DMS153 treated with DMSO at 0.1 percent for 48 hours (cell line): ENCODE measurements around the gene TM9SF3.

Source experiments
- DNase-seq: peaks from one replicate; lab custom pipeline; 2025; ENCODE audit not compliant: unreplicated experiment; lab: John Stamatoyannopoulos, UW

Gene TM9SF3

GRCh38 chr10:96586419-96587263 is at the start of gene TM9SF3:
Gene TM9SF3 (minus strand): TSS chr10:96587012. CDS start chr10:96586835, 177 bp downstream.
- DNase-seq: peak; percentile 45

DNA sequence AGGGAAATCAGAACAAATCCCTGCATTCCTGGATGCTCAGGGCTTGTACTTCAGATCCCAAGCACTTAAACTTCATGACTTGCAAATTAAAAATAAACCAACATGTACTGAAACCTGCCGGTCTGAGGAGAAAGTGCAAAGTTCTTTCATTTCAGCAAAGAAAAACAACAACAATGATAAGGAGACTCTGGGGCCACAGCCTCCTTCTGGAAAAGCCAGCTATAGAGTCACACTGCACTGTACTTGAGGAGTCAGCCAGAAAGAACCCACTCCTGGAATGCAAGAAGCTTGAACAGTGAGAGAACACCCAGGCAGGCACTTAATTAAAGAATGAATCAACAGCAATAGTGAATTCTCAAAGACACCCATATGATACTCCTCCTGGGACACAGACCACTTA is 49.7 kb upstream of the TM9SF3 start:
- DNase-seq: no peak

GRCh38 chr10:96632974-96633710 is 46.3 kb upstream of the TM9SF3 start:
- peak; percentile 52 for DNase-seq

- no peak for DNase-seq
Observed at GRCh38 chr10:96627292-96627691, 40.5 kb upstream of the TM9SF3 start.

DNA sequence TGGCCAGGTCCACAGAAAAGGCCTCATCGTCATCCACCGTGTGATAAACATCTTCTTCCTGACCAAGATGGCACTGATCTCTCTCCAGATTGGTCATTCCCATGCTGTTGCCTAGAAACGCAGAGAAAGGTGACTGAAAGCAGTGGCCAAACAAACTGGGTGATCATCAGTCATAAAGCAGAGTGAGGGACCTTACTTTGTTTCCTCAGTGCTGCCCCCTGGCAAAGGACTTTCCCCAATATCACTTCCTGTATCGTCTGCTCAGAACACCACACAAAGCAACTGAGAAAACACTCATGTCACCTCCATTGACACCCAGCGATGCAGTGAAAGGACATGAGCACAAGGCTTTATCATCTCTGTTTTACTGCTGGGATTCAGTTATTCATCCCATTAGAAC is 40.0 kb upstream of the TM9SF3 start:
- no peak for DNase-seq

DNA sequence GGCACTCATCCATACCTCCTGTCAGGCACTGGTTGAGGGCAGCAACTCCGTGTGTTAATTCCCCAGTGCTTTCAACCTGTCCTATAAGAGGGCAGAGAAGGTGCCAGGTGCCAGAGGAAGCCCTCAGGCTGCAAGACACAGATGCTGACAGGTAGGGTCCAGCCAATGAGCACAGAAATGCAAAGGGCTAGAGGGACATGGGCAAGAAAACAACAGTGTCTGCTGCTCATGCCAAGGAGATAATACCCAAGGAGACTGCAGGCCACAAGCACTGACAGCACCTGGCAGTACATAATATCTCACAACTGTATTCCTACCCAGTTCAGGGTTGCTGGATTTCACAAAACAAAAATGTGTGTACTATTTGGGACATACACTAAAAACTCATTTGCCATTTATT is 38.4 kb upstream of the TM9SF3 start:
- DNase-seq: no peak

DNA sequence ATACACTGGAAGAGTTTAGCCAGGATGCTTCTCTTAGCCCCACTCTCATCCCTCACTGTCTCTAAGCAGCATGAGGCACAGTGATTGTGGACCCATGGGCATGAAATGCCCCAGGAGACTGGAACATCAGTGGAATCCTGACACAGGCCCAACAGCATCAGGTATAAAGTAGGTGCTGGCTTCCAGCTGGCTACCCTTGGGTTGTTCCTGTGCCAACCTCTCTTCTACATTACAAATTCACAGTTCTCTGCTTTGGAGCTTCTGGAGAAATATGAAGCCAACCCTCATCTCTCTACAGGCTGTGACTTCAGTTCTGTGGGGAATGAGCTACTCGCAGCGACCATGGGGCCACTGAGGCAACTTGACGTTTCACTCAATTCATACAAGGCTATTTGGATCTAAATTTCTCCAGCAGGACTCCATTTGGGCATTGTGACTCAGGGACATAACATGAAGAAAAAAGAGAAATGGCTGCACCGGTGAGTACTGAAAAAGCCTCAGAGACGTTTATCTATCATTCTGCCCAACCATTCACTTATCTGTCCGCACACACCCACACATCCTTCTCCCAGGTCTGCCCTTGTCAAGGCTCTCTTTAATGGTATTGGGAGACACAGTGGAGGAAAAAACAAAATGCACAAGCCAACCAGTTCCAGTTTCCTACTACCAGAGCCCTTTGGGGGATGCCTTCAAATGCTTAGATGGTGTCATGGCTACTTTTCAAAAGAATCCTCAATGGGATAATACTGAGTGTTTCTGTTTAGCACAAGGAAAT is 35.4 kb upstream of the TM9SF3 start:
- DNase-seq: no peak

DNA sequence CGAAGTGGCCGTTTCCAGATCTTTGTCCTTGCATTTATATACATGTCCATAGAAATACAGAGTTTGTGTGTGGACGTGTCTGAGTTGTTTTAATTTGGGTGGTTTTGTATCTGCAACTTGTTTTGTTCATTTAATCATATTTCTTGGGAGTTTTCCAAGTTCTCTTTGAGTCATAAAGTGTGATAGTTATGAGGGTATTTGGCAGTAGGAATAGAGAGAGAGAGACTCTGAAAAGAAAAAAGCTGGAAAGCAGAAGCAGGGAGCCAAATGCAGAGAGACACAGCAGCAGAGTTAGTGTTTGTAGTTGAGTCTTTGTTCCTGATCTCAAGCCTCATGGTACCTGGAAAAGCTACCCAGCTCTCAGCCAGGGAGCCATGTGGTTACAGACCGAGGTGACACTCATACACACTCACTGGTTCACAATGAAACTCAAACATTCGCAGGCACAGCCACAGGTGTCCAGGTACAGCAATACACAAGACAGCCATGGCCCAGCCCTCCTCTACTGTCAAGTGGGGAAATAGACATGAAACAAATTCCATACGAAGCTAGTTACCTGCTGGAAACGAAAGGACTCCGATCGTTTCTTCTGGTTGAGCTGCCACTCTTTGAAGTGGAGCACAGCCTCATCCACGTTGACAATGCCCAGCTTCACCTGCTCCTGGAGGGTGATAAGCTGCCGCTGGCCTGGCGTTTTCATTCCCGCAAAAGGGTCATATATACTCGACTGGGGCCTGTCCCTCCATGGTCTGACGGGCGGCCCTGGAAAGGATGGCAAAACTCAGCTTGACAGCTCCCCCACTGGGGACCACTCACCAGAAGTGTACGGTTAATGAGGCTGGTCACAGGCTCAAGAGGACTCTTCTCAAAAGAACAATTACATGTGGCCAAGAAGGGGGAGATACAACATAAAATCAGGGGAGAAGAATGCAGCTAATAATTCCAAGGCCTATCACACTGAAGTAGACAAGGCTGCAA is 33.3 kb upstream of the TM9SF3 start:
- no peak for DNase-seq

GRCh38 chr10:96619120-96619519 is 32.3 kb upstream of the TM9SF3 start:
- no peak for DNase-seq

DNA sequence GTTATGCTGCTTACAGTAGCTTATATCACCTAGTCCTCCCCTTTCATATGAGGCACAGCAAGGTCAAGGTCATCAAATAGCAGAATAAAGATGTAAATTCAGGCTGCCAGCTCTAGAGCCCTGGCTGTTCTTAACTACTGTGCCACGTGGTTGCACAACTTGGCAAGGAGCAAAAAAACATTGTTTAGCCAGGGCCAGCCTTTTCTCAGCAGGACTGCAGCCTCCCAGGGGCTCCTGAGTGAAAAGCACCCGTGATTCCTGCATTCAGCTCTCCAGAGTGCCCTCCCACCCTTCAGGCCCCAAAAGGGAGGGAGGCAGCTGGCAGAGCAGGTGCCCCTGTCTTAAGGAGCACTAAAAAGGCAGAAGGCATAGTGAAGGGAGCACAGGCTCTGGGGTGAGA is 31.8 kb upstream of the TM9SF3 start:
- DNase-seq: no peak

- DNase-seq: no peak
Observed at GRCh38 chr10:96616961-96617360, 30.1 kb upstream of the TM9SF3 start.

DNA sequence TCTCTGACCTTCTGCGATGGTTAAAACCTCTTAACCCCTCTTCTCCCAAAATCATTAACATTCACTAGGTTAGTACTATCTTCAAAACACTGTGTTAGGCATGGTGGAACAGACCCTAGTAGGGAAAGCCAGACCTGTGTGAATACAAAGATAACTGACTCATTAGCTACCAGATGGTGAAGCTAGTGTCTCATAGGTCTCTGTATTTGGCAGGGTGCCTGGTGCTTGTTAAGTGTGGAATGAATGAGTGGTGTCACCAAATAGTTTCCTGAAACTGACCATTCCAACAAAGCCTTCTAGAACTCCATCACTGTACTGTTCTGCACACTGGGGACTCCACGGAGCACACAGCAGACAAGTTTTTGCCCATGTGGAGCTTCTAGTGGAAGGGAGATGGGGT is 27.7 kb upstream of the TM9SF3 start:
- DNase-seq: peak; percentile 51

GRCh38 chr10:96613576-96613975 is 26.8 kb upstream of the TM9SF3 start:
- no peak for DNase-seq

DNA sequence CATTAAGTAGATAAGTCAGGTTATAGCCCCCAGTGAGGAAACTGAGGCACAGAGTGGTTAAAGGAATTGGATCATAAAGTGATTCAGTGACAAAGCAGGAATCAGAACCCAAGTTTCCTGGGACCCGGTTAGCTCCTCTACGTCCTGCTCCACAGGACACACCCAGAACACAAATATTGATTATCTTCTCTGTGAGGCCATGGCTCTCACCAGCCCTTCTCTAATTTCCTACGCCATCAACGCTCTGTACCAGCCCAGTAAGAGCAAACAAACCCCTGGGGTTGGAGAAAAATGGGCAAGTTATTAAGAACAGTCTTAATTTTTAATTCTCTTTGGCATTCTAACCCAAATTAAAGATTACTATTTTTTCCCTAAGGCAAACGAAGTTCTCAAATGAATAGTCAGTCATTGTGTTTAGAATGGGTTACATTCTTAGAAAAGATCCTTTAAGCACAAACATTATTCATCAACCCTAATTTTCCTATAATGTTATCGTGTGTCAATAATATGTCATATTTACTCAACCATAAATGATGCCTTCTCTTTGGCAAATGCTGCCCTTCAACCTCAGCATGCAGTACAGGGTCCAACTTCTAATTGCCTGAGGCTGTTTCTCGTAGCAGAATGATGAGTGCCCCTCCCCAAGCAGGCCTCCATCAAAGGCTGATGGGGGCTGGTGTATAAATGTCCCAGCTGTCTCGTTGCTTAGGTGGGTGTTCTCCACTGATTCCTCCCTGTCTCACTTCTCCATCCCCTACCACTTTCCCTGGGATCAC is 25.4 kb upstream of the TM9SF3 start:
- DNase-seq: peak; percentile 36

DNA sequence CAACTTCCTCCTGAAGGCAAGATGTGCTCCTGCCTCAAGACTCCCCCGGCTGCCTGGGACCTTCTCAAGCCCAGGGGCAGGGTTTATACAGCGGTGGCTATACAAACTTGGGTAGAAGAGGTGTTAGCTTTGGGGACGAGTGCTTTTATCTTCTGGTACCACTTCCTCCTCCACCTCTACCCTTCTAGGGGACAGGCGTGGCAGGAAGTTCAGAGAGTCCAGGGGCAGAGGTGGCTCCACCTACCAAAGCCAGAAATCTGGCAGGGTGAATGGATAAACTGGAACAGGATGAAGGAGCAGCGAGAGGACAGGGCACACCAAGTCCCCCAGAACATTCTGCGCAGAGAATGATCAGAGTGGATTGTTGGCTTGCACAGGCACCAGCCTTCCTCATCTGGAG is 24.0 kb upstream of the TM9SF3 start:
- DNase-seq: no peak

- no peak for DNase-seq
Observed at GRCh38 chr10:96609510-96609909, 22.7 kb upstream of the TM9SF3 start.

GRCh38 chr10:96608805-96609204 is 22.0 kb upstream of the TM9SF3 start:
- DNase-seq: no peak

DNA sequence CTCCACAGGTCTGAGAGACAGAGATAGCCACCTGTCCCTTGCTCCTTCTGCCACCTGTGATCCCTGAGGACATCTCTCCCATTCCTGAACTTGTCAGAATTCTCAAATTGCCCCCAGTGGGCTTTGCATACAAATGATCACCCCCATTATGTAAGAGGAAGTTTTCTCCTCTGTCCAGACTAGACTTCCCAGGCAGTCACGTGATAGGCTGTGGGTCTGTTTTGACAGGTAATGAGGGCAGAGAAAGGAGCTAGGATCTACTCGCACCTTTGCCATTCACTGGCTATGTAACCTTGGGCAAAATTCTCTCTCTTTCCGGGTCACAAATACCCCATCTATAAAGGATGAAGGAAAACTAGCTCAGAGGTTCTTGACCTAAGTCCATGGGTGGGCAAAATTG is 21.4 kb upstream of the TM9SF3 start:
- no peak for DNase-seq

DNA sequence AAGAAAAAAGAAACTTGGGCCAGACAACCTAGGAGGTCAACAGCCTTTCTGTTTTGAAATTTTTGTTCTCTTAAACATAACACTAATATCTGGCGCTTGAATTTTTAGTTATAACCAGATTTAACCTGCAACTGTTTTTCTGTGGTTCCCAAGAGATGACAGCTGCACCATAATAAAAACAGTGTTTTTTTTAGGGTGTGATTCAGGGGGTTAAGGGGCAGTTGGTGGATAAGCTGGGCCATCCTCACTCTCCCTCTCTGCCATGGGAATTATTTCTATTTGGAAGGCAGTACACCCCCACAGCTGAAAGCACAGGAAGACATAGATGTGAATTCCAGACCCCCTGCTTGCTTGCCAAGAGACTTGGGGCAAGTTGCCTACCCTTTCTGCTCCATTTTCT is 20.1 kb upstream of the TM9SF3 start:
- no peak for DNase-seq

DNA sequence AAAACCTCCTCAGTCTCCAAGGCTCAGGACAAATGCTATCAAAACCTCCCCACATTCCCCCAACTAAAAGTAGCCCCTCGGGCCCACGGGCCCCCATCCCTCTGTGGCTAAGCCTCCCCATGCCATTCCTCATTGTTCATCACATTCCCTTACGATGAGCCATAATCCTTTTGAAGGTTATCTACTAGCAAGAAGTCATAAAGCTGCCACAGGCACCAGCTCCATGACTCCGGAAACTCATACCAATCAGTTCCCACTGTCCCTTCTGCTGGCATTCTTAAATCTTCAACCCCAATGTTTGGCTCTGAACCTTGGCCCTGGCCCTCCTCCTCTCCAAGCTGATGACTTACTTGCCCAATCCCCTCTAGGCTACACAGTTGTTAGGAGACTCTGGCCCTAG is 19.4 kb upstream of the TM9SF3 start:
- no peak for DNase-seq
